Liver (tissue), 9 donors: ENCODE measurements around the gene ERN1. TPM values are rescaled to one million over a fixed set of nuclear protein-coding genes. Genes with fewer than 3 reads are reported as not detected.

Source experiments
- DNase-seq: peaks from one replicate; pipeline ENCODE4 v3.0.0-alpha.2; 2017; ENCODE audit warnings: low spot score
- H3K27ac ChIP-seq, 2 donors: one replicate each; pipeline ENCODE4 v1.7.0; 2013; ENCODE audit warnings: inconsistent platforms in 2 of 2, low read length in 2 of 2, control low read depth in 1 of 2, low read depth in 1 of 2, mild to moderate bottlenecking in 1 of 2
- H3K27me3 ChIP-seq, 4 donors: one replicate each; pipeline versions ENCODE4 v1.6.1 to v1.7.0; 2013; ENCODE audit warnings: low read length in 3 of 4, inconsistent platforms in 1 of 4, mild to moderate bottlenecking in 1 of 4, moderate library complexity in 1 of 4; ENCODE audit not compliant: control insufficient read depth in 4 of 4, insufficient read depth in 4 of 4
- H3K36me3 ChIP-seq, 4 donors: one replicate each; pipeline versions ENCODE4 v1.6.1 to v1.7.0; 2013; ENCODE audit warnings: low read length in 3 of 4, mild to moderate bottlenecking in 3 of 4, low read depth in 1 of 4, moderate library complexity in 1 of 4; ENCODE audit not compliant: control insufficient read depth in 4 of 4, insufficient read depth in 3 of 4
- H3K4me1 ChIP-seq, 4 donors: one replicate each; pipeline versions ENCODE4 v1.6.1 to v1.7.0; 2013; ENCODE audit warnings: low read length in 3 of 4, mild to moderate bottlenecking in 3 of 4, moderate library complexity in 1 of 4; ENCODE audit not compliant: control insufficient read depth in 4 of 4, insufficient read depth in 4 of 4
- H3K4me3 ChIP-seq, 3 donors: one replicate each; pipeline versions ENCODE4 v1.6.1 to v1.7.0; 2013; ENCODE audit warnings: low read length in 3 of 3, control low read depth in 1 of 3, low read depth in 1 of 3, mild to moderate bottlenecking in 1 of 3
- H3K9ac ChIP-seq, 2 donors: one replicate each; pipeline ENCODE4 v1.7.0; 2013; ENCODE audit warnings: low read length in 2 of 2, mild to moderate bottlenecking in 2 of 2, moderate library complexity in 2 of 2, control low read depth in 1 of 2, low read depth in 1 of 2
- H3K9me3 ChIP-seq, 4 donors: one replicate each; pipeline versions ENCODE4 v1.6.1 to v1.7.0; 2013; ENCODE audit warnings: low read length in 3 of 4; ENCODE audit not compliant: control insufficient read depth in 4 of 4
- EGR1 ChIP-seq, 2 donors: IDR thresholded peaks; 2 replicates each; pipeline ENCODE4 v1.6.1; 2016 to 2018; ENCODE audit warnings: antibody characterized with exemption in 2 of 2, low read depth in 2 of 2
- FOXA2 ChIP-seq: IDR thresholded peaks from 2 replicates; pipeline ENCODE4 v1.6.1; 2016; ENCODE audit warnings: antibody characterized with exemption
- HNF4A ChIP-seq, 2 donors: conservative IDR thresholded peaks; 2 replicates each; pipeline ENCODE4 v1.6.1; 2016; ENCODE audit warnings: antibody characterized with exemption in 2 of 2, mild to moderate bottlenecking in 2 of 2
- HNF4G ChIP-seq: IDR thresholded peaks from 2 replicates; pipeline ENCODE4 v1.6.1; 2016; ENCODE audit warnings: antibody characterized with exemption
- NR2F2 ChIP-seq: IDR thresholded peaks from 2 replicates; pipeline ENCODE4 v1.6.1; 2016; ENCODE audit warnings: antibody characterized with exemption
- RAD21 ChIP-seq, 2 donors: IDR thresholded peaks; 2 replicates each; pipeline ENCODE4 v1.6.1; 2016; ENCODE audit warnings: antibody characterized with exemption in 2 of 2, mild to moderate bottlenecking in 2 of 2
- RXRA ChIP-seq, 2 donors: IDR thresholded peaks; 2 replicates each; pipeline ENCODE4 v1.6.1; 2017 to 2018; ENCODE audit warnings: antibody characterized with exemption in 2 of 2, mild to moderate bottlenecking in 1 of 2
- SP1 ChIP-seq: IDR thresholded peaks from 2 replicates; pipeline ENCODE4 v1.6.1; 2018; ENCODE audit warnings: antibody characterized with exemption, mild to moderate bottlenecking
- TAF1 ChIP-seq: conservative IDR thresholded peaks from 2 replicates; pipeline ENCODE4 v1.6.1; 2016; ENCODE audit warnings: antibody characterized with exemption, mild to moderate bottlenecking
- YY1 ChIP-seq: IDR thresholded peaks from 2 replicates; pipeline ENCODE4 v1.6.1; 2016; ENCODE audit warnings: antibody characterized with exemption, mild to moderate bottlenecking
- WGBS: extraction: QIAGEN DNeasy Blood & Tissue Kit; methylation state at CpG from one replicate; pipeline ENCODE4 v1.1.7; 2013; 5-methylcytosine and 5-hydroxymethylcytosine counted together
- polyA plus RNA-seq, 2 donors: library from polyadenylated mRNA; stranded (reverse) in 1 of 2; unstranded in 1 of 2; fragments of 200-250 nt in 1 of 2; fragments of >200 nt in 1 of 2; fragmentation: Nextera tagmentation in 1 of 2; extraction: Ambion mirVana in 1 of 2; gene quantifications; one replicate each; pipeline versions ENCODE4 v1.2.1 to v1.2.3, GENCODE V29; 2013 to 2015
- total RNA-seq, 2 donors: library from RNA; depleted of rRNA; stranded (reverse); fragments of >200 nt; gene quantifications; one replicate each; pipeline ENCODE4 v1.2.3, GENCODE V29; 2014
- TF ChIP-seq, protein P1 (sequence below): fragments of 150-350 bp; IDR thresholded peaks from 2 replicates; pipeline ENCODE4 v1.5.1; 2017; ENCODE audit warnings: improper control_type of control experiment, low read depth, low read length; ENCODE audit not compliant: missing input control
- TF ChIP-seq, protein P2 (sequence below): IDR thresholded peaks from 2 replicates; pipeline ENCODE4 v1.6.1; 2016; ENCODE audit warnings: antibody characterized with exemption
- TF ChIP-seq, protein P3 (sequence below): IDR thresholded peaks from 2 replicates; pipeline ENCODE4 v1.6.1; 2016; ENCODE audit warnings: antibody characterized with exemption
- TF ChIP-seq, protein P4 (sequence below): IDR thresholded peaks from 2 replicates; pipeline ENCODE4 v1.6.1; 2016; ENCODE audit warnings: antibody characterized with exemption
- TF ChIP-seq, protein P5 (sequence below): IDR thresholded peaks from 2 replicates; pipeline ENCODE4 v1.6.1; 2016; ENCODE audit warnings: antibody characterized with exemption, mild to moderate bottlenecking
- donor health status: healthy.
- donor health status: healthy.
- donor health status: healthy.
- donor health status: healthy.
- donor health status: healthy.

The ERN1 gene
- total and polyA plus RNA-seq, 4 donors: 6.3 to 35.1 (median 14.9) TPM

DNA sequence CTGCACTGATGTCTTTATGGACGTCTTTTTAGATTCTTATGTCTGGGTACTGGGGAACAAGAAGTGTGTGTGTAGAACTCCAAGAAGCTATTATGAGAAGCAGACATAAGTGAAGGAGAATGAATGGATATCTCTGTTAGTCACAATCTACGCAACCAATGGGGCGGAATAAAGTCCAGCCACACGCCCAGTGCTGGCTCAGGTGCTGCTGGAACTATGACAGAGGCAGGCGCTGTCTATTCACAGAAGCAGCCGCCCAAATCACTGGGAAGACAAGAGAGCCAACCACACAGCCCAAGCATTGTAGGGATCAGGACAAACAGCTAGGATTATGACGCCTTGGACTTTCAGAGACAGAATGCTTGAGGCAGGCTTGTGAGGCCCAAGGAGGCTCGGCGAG is 65.6 kb downstream of the ERN1 start:
- H3K9ac ChIP-seq: no peak overlapping the region
- no peak for DNase-seq
- peaks cover 7 to 69% (median 56%) of the 10 kb centered on the region in 4 donors for H3K36me3 ChIP-seq
- no peak overlapping the region for H3K4me3 ChIP-seq
- peaks cover 0 to 18% (median 7%) of the 10 kb centered on the region in 4 donors for H3K4me1 ChIP-seq
- peak overlapping the region in 1 of 2 donors; percentile 39 for H3K27ac ChIP-seq
- peak in 1 of 2 donors; percentile 15 for TF ChIP-seq RXRA (IDR thresholded peaks at IDR 0.05)
- TF ChIP-seq, protein P1, sequence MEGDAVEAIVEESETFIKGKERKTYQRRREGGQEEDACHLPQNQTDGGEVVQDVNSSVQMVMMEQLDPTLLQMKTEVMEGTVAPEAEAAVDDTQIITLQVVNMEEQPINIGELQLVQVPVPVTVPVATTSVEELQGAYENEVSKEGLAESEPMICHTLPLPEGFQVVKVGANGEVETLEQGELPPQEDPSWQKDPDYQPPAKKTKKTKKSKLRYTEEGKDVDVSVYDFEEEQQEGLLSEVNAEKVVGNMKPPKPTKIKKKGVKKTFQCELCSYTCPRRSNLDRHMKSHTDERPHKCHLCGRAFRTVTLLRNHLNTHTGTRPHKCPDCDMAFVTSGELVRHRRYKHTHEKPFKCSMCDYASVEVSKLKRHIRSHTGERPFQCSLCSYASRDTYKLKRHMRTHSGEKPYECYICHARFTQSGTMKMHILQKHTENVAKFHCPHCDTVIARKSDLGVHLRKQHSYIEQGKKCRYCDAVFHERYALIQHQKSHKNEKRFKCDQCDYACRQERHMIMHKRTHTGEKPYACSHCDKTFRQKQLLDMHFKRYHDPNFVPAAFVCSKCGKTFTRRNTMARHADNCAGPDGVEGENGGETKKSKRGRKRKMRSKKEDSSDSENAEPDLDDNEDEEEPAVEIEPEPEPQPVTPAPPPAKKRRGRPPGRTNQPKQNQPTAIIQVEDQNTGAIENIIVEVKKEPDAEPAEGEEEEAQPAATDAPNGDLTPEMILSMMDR: no peak
- TF ChIP-seq HNF4A (conservative IDR thresholded peaks at IDR 0.05): peak; percentile 52 to 65
- TF ChIP-seq RAD21 (IDR thresholded peaks at IDR 0.05): peak in 1 of 2 donors; percentile 30
- peaks cover under 1 to 4% (median 1%) of the 10 kb centered on the region in 4 donors for H3K9me3 ChIP-seq
- WGBS: 48% methylated on average over 9 of the region's 9 CpGs
- no peaks in the 10 kb centered on the region for H3K27me3 ChIP-seq

DNA sequence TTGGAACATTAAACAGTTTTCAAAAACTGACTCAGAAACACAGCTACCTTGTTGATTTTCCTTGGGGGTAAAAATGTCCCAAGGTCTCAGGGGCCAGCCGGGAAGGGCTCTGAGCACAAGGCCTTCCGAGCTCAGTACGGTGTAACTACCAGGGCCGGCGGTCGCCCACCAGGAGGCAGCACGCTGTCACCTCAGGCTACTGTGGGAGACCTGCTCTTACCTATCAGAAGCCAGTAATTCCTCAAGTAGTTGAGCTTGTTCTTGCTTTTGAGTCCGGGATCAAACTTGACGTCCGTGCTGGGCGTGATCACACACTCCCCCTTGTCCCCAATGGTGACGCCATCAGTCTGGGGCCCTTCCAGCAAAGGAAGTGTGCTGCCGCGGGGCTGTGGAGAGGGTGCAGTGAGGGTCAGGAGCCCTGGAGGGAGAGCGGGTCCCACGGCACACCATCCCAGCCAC is 66.1 kb downstream of the ERN1 start:
- Histone ChIP-seq H3K4me1 (peaks cover 0 to 19% (median 9%) of the 10 kb centered on the region in 4 donors), H3K27ac (peak overlapping the region in 1 of 2 donors; percentile 32), H3K9ac (no peak overlapping the region), H3K36me3 (peaks cover 8 to 64% (median 51%) of the 10 kb centered on the region in 4 donors), H3K9me3 (no peaks in the 10 kb centered on the region), H3K27me3 (no peaks in the 10 kb centered on the region), H3K4me3 (no peak overlapping the region)
- 65% methylated on average over 16 of the region's 16 CpGs for WGBS
- peak; percentile 61 for DNase-seq
- TF ChIP-seq, protein P2, sequence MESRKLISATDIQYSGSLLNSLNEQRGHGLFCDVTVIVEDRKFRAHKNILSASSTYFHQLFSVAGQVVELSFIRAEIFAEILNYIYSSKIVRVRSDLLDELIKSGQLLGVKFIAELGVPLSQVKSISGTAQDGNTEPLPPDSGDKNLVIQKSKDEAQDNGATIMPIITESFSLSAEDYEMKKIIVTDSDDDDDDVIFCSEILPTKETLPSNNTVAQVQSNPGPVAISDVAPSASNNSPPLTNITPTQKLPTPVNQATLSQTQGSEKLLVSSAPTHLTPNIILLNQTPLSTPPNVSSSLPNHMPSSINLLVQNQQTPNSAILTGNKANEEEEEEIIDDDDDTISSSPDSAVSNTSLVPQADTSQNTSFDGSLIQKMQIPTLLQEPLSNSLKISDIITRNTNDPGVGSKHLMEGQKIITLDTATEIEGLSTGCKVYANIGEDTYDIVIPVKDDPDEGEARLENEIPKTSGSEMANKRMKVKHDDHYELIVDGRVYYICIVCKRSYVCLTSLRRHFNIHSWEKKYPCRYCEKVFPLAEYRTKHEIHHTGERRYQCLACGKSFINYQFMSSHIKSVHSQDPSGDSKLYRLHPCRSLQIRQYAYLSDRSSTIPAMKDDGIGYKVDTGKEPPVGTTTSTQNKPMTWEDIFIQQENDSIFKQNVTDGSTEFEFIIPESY: no peak
- TF ChIP-seq HNF4G: no peak
- TF ChIP-seq HNF4A (conservative IDR thresholded peaks at IDR 0.05): no peak
- TF ChIP-seq, protein P3, sequence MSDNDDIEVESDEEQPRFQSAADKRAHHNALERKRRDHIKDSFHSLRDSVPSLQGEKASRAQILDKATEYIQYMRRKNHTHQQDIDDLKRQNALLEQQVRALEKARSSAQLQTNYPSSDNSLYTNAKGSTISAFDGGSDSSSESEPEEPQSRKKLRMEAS: no peak
- no peak for TF ChIP-seq FOXA2
- no peak for TF ChIP-seq YY1
- no peak for TF ChIP-seq TAF1
- no peak for TF ChIP-seq NR2F2
- TF ChIP-seq EGR1 (IDR thresholded peaks at IDR 0.05; ENCODE audit: low read depth in 2 of 2): no peak
- TF ChIP-seq, protein P4, sequence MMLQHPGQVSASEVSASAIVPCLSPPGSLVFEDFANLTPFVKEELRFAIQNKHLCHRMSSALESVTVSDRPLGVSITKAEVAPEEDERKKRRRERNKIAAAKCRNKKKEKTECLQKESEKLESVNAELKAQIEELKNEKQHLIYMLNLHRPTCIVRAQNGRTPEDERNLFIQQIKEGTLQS: no peak
- TF ChIP-seq RAD21 (IDR thresholded peaks at IDR 0.05): peak; percentile 65 to 82
- no peak for TF ChIP-seq SP1
- TF ChIP-seq, protein P1: peak; percentile 32
- TF ChIP-seq, protein P5, sequence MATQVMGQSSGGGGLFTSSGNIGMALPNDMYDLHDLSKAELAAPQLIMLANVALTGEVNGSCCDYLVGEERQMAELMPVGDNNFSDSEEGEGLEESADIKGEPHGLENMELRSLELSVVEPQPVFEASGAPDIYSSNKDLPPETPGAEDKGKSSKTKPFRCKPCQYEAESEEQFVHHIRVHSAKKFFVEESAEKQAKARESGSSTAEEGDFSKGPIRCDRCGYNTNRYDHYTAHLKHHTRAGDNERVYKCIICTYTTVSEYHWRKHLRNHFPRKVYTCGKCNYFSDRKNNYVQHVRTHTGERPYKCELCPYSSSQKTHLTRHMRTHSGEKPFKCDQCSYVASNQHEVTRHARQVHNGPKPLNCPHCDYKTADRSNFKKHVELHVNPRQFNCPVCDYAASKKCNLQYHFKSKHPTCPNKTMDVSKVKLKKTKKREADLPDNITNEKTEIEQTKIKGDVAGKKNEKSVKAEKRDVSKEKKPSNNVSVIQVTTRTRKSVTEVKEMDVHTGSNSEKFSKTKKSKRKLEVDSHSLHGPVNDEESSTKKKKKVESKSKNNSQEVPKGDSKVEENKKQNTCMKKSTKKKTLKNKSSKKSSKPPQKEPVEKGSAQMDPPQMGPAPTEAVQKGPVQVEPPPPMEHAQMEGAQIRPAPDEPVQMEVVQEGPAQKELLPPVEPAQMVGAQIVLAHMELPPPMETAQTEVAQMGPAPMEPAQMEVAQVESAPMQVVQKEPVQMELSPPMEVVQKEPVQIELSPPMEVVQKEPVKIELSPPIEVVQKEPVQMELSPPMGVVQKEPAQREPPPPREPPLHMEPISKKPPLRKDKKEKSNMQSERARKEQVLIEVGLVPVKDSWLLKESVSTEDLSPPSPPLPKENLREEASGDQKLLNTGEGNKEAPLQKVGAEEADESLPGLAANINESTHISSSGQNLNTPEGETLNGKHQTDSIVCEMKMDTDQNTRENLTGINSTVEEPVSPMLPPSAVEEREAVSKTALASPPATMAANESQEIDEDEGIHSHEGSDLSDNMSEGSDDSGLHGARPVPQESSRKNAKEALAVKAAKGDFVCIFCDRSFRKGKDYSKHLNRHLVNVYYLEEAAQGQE: no peak
